Measurements from ENCODE around the gene C10orf105.

Gene C10orf105

DNA sequence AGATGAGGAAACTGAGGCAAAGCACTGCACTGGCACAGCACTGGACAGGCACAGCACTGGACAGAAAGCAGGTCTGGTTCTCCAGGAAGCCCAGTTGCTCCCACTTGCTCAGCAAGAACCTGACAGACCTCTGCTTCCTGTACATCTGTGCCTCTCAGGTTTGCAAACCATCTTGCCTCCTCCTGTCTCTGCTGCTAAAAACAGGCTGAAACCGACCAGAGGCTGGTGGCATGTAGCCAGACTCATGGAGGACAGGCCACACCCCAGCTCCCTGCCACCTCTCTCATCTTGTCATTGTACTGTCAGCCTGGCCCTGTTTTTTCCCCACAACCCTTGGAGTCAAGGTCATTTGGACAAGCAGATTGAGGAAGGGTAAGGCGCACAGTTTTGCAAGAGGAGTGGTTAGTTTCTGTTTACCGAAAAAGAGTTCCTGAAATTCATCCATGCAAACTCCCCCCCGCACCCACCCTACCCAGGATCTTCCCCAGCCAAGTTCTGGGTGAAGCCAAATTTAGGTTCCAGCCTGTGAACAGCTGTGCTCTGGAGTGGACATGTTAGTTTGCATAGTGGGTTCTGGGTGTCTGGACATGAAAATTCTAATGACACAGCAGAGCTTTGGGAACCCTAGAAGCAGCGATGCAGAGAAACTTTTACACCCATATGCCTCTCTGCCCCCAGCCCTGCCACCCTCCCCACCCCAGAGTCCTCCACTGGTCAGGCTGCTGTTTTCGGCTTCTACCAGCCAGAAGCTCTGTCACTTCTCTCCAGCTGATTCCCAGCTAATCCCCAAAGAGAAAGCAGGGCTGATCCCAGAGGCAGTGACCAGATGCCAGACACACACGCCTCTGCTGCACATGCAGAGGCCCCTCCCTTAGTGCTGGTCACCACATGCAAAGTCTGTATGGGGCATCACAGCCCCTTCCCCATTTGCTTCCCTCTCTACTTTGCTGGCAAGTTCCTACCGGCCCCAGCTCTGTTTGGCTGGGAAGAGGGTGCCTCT lies 8.5 kb upstream of the C10orf105 start:
- TF ChIP-seq FOXP2 (optimal IDR thresholded peaks at IDR 0.05; ENCODE audit: borderline replicate concordance, extremely low read depth, extremely low read length, insufficient read depth), result no peak
- no peak for TF ChIP-seq SIN3A (IDR thresholded peaks at IDR 0.05; ENCODE audit: borderline replicate concordance, insufficient read depth, low read length)
- TF ChIP-seq TAF1 (IDR thresholded peaks at IDR 0.05; ENCODE audit: borderline replicate concordance, insufficient read depth, low read length), result no peak
- TF ChIP-seq POLR2AphosphoS5 (IDR thresholded peaks at IDR 0.05; ENCODE audit: low read depth, low read length), result no peak

DNA sequence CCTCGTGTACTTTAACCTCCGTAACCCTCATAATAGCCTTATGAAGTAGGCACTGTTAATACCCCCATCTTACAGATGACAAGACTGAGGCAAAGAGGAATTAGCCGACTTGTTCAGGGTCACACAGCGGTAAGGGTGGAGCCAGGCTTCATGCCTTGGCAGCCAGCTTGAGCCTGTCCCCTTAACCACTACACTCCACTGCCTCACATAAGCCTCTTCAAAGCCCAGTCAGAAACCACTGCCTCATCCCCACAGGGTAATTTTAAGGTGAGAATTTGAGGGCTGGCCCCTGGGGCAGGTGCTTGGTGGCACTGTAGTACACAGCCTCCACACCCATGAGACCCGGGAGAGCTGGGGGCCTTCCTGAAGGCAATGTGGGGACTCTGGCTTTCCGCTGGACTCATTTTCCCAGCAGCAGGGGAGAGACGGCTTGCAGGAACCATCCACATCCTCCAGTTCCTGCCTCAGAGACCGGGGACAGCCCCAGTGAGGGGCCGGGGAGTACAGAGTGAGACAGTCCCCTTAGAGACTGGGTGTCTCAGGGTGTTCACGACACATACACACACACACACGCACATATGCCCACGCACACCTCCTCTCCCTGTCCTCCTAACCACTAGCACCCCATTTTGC lies 7.6 kb upstream of the C10orf105 start:
- TF ChIP-seq SIN3A (IDR thresholded peaks at IDR 0.05; ENCODE audit: borderline replicate concordance, insufficient read depth, low read length) (no peak), POLR2AphosphoS5 (IDR thresholded peaks at IDR 0.05; ENCODE audit: low read depth, low read length) (no peak), TAF1 (IDR thresholded peaks at IDR 0.05; ENCODE audit: borderline replicate concordance, insufficient read depth, low read length) (no peak), FOXP2 (optimal IDR thresholded peaks at IDR 0.05; ENCODE audit: borderline replicate concordance, extremely low read depth, extremely low read length, insufficient read depth) (no peak)
- TF ChIP-seq, protein P1, sequence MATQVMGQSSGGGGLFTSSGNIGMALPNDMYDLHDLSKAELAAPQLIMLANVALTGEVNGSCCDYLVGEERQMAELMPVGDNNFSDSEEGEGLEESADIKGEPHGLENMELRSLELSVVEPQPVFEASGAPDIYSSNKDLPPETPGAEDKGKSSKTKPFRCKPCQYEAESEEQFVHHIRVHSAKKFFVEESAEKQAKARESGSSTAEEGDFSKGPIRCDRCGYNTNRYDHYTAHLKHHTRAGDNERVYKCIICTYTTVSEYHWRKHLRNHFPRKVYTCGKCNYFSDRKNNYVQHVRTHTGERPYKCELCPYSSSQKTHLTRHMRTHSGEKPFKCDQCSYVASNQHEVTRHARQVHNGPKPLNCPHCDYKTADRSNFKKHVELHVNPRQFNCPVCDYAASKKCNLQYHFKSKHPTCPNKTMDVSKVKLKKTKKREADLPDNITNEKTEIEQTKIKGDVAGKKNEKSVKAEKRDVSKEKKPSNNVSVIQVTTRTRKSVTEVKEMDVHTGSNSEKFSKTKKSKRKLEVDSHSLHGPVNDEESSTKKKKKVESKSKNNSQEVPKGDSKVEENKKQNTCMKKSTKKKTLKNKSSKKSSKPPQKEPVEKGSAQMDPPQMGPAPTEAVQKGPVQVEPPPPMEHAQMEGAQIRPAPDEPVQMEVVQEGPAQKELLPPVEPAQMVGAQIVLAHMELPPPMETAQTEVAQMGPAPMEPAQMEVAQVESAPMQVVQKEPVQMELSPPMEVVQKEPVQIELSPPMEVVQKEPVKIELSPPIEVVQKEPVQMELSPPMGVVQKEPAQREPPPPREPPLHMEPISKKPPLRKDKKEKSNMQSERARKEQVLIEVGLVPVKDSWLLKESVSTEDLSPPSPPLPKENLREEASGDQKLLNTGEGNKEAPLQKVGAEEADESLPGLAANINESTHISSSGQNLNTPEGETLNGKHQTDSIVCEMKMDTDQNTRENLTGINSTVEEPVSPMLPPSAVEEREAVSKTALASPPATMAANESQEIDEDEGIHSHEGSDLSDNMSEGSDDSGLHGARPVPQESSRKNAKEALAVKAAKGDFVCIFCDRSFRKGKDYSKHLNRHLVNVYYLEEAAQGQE (IDR thresholded peaks at IDR 0.05; ENCODE audit: insufficient read depth in 1 of 2, low read depth in 2 of 2, low read length in 2 of 2), result no peak

DNA sequence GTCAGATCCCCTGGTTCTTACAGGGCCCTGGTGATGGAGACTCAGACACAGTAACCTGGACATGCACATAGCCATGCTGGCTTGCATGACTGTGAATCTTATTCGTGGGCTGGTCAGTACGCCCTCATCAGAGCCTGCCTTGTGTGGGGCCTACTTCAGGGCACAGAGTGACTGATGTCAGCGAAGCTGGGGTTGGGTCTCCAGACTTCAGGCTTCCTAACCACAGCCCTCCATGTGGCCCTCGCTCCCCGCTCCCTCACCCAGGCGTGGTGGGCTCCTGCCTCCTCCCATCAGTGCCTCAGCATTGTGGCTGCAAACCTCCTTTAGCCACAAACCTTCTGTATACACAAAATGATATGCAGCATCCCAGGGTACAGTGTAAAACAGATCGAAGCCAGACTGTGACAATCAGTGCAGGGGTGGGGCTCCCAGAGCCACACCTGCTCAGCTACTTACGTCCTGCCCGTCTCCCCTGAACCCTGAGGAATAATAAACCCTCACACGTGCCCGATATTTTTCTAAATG lies 7.1 kb upstream of the C10orf105 start:
- TF ChIP-seq POLR2AphosphoS5 (IDR thresholded peaks at IDR 0.05; ENCODE audit: low read depth, low read length) (no peak), TAF1 (IDR thresholded peaks at IDR 0.05; ENCODE audit: borderline replicate concordance, insufficient read depth, low read length) (no peak), FOXP2 (optimal IDR thresholded peaks at IDR 0.05; ENCODE audit: borderline replicate concordance, extremely low read depth, extremely low read length, insufficient read depth) (no peak), SIN3A (IDR thresholded peaks at IDR 0.05; ENCODE audit: borderline replicate concordance, insufficient read depth, low read length) (no peak)
- TF ChIP-seq, protein P1 (IDR thresholded peaks at IDR 0.05; ENCODE audit: insufficient read depth in 1 of 2, low read depth in 2 of 2, low read length in 2 of 2), result no peak

DNA sequence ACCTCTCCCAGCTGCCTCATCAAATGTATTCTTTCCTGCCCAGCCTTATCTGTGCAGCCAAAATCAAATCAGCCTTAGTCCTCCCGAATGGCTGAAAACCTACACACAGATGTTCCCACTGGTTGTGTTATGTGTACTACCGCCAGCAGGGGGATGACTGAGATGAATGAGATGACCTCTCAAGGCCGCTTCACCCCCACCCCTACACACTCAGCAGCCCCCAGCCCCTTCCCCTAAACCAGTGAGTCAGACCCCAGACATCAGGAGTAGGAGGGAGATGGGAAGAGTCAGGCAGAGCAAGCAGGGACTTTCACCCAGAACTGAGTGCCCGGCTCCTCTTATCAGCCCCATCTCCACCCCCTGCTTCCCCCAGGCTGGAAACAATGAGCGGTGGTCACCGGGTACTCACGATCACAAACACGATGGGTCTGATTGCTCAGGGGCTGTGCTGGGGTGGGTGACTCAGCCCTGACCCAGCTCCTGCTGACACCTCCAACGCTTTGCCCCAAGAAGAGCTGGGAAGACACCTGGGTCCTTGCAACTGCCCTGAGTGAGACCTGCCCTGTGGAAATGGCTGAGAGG lies 6.5 kb upstream of the C10orf105 start:
- TF ChIP-seq SIN3A (IDR thresholded peaks at IDR 0.05; ENCODE audit: borderline replicate concordance, insufficient read depth, low read length) (no peak), FOXP2 (optimal IDR thresholded peaks at IDR 0.05; ENCODE audit: borderline replicate concordance, extremely low read depth, extremely low read length, insufficient read depth) (no peak), POLR2AphosphoS5 (IDR thresholded peaks at IDR 0.05; ENCODE audit: low read depth, low read length) (no peak), TAF1 (IDR thresholded peaks at IDR 0.05; ENCODE audit: borderline replicate concordance, insufficient read depth, low read length) (no peak)
- TF ChIP-seq, protein P1 (IDR thresholded peaks at IDR 0.05; ENCODE audit: insufficient read depth in 1 of 2, low read depth in 2 of 2, low read length in 2 of 2), result no peak

DNA sequence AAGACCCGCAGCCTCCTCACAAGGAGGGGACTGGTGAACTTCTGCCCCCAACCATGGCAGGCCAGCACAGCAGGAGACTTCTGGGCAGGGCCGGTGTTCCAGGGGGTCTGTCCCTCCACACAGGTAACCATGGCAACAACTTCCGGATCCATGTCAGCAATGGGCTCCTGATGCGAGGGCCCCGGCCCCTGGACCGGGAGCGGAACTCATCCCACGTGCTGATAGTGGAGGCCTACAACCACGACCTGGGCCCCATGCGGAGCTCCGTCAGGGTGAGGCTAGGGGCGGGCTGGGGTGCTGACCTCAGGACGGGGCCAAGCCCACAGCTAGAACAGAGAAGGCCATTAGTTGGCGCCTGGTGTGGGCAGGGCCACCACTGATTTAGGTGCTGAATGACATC lies 5.7 kb upstream of the C10orf105 start:
- TF ChIP-seq FOXP2 (optimal IDR thresholded peaks at IDR 0.05; ENCODE audit: borderline replicate concordance, extremely low read depth, extremely low read length, insufficient read depth) (no peak), SIN3A (IDR thresholded peaks at IDR 0.05; ENCODE audit: borderline replicate concordance, insufficient read depth, low read length) (no peak), POLR2AphosphoS5 (IDR thresholded peaks at IDR 0.05; ENCODE audit: low read depth, low read length) (no peak), TAF1 (IDR thresholded peaks at IDR 0.05; ENCODE audit: borderline replicate concordance, insufficient read depth, low read length) (no peak)
- TF ChIP-seq, protein P1 (IDR thresholded peaks at IDR 0.05; ENCODE audit: insufficient read depth in 1 of 2, low read depth in 2 of 2, low read length in 2 of 2), result no peak
